ENCODE data around the gene MAN1A1. TPM values are rescaled to one million over a fixed set of nuclear protein-coding genes. Genes with fewer than 3 reads are reported as not detected.

MAN1A1 gene
- total RNA-seq, 2 donors from 2014 or later: 41.7 to 43.7 TPM

- Histone ChIP-seq H3K36me3 (ENCODE audit: control insufficient read depth, insufficient read depth, low read length) (no peaks in the 10 kb centered on the region), H3K27ac (ENCODE audit: low read depth, low read length) (no peak overlapping the region), H3K9me3 (ENCODE audit: control insufficient read depth, low read length) (peaks cover 4% of the 10 kb centered on the region), H3K9ac (ENCODE audit: extremely low read depth, low read length, poor library complexity, severe bottlenecking) (no peak overlapping the region), H3K27me3 (ENCODE audit: control insufficient read depth, insufficient read depth, low read length, poor library complexity, severe bottlenecking) (no peaks in the 10 kb centered on the region), H3K4me3 (ENCODE audit: low read length) (no peak overlapping the region), H3K4me1 (ENCODE audit: control insufficient read depth, insufficient read depth, low read length) (peaks cover 4% of the 10 kb centered on the region)
- H3K36me3 Mint-ChIP-seq (ENCODE audit: low read depth): no peaks in the 10 kb centered on the region
- H3K4me3 Mint-ChIP-seq: no peak overlapping the region
- H3K9me3 Mint-ChIP-seq: peaks cover 15% of the 10 kb centered on the region
- H3K27ac Mint-ChIP-seq: no peak overlapping the region
- peaks cover 12% of the 10 kb centered on the region for H3K4me1 Mint-ChIP-seq
- DNase-seq: no peak
- no peaks in the 10 kb centered on the region for H3K27me3 Mint-ChIP-seq (ENCODE audit: insufficient read depth)
- TF ChIP-seq, protein P1, sequence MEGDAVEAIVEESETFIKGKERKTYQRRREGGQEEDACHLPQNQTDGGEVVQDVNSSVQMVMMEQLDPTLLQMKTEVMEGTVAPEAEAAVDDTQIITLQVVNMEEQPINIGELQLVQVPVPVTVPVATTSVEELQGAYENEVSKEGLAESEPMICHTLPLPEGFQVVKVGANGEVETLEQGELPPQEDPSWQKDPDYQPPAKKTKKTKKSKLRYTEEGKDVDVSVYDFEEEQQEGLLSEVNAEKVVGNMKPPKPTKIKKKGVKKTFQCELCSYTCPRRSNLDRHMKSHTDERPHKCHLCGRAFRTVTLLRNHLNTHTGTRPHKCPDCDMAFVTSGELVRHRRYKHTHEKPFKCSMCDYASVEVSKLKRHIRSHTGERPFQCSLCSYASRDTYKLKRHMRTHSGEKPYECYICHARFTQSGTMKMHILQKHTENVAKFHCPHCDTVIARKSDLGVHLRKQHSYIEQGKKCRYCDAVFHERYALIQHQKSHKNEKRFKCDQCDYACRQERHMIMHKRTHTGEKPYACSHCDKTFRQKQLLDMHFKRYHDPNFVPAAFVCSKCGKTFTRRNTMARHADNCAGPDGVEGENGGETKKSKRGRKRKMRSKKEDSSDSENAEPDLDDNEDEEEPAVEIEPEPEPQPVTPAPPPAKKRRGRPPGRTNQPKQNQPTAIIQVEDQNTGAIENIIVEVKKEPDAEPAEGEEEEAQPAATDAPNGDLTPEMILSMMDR (conservative IDR thresholded peaks at IDR 0.05): no peak
- WGBS, 2 experiments (ENCODE audit: insufficient coverage in 1 of 2, insufficient read length in 1 of 2): 82 to 95% methylated on average over 1 to 2 of the region's 2 CpGs
Measured at GRCh38 chr6:119128252-119128912, 221.2 kb downstream of the MAN1A1 start.

DNA sequence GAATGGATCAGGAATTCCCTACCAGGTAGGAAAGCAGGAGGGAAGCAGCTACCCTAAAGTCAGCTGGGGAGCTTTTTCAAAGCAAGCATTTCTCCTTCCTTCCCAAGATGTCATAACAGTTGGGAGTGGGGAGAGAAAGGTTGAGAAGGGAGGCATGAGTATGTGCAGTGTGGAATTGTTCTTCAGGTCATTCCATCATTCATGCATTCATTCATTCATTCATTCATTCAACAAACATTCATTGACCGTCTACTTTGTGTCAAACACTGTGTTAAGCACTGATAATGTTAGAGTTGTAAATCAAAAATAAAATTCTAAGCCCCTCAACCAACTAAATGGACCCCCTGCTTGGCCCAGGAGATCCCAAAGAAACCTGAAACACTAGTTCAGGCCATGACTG is 221.9 kb downstream of the MAN1A1 start:
- Mint-ChIP-seq H3K27me3 (ENCODE audit: insufficient read depth) (no peaks in the 10 kb centered on the region), H3K9me3 (peaks cover 15% of the 10 kb centered on the region), H3K36me3 (ENCODE audit: low read depth) (no peaks in the 10 kb centered on the region), H3K4me3 (no peak overlapping the region), H3K4me1 (peaks cover 12% of the 10 kb centered on the region), H3K27ac (no peak overlapping the region)
- Histone ChIP-seq H3K36me3 (ENCODE audit: control insufficient read depth, insufficient read depth, low read length) (no peaks in the 10 kb centered on the region), H3K27me3 (ENCODE audit: control insufficient read depth, insufficient read depth, low read length, poor library complexity, severe bottlenecking) (no peaks in the 10 kb centered on the region), H3K27ac (ENCODE audit: low read depth, low read length) (no peak overlapping the region), H3K9ac (ENCODE audit: extremely low read depth, low read length, poor library complexity, severe bottlenecking) (no peak overlapping the region), H3K4me1 (ENCODE audit: control insufficient read depth, insufficient read depth, low read length) (peaks cover 4% of the 10 kb centered on the region), H3K9me3 (ENCODE audit: control insufficient read depth, low read length) (peaks cover 4% of the 10 kb centered on the region), H3K4me3 (ENCODE audit: low read length) (no peak overlapping the region)
- TF ChIP-seq, protein P1 (conservative IDR thresholded peaks at IDR 0.05): no peak
- no peak for DNase-seq
- WGBS, 2 experiments (ENCODE audit: insufficient coverage in 1 of 2, insufficient read length in 1 of 2): no CpG with 5 or more reads among the region's 1 CpG
